Measurements from ENCODE around the gene BSND.

Gene BSND

DNA sequence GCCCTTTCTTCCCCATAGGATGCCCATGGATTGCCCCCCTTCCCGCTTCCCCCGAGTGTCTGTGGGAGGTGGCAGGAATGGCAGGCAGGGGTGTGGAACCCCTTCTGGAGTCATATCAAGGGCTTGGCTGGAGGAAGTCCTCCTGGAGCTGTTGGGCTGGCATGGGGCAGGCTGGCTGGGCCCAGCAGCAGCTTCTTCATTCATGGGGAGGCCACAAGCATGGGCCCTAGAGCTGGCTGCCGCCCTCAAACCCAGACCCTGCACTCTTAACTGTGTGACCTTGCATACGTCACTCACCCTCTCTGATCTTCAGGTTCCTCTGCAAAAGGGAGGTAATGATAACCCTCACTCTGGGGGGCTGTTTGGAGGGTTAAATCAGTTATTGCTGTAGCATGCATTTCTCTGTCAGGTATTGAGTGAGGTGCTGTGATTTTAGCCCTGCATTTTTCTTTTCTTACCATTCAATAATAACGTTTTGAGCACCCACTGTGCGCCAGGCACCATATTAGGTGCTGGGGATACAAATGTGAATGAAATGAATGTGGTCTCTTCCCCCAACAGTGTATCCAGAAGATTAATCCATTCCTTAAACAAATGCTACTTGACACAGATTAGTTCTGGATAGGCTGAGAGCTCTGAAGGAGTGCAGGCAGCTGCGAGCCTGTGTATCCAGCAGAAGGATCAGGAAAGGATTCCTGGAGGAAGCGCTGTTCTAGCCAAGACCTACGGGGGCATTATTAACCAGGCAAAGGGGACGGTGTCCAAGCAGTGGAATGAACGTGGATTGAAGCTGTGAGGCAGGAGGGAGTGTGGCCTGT, 49.9 kb downstream of the BSND start:
- no peak for DNase-seq (ENCODE audit: low read depth)

DNA sequence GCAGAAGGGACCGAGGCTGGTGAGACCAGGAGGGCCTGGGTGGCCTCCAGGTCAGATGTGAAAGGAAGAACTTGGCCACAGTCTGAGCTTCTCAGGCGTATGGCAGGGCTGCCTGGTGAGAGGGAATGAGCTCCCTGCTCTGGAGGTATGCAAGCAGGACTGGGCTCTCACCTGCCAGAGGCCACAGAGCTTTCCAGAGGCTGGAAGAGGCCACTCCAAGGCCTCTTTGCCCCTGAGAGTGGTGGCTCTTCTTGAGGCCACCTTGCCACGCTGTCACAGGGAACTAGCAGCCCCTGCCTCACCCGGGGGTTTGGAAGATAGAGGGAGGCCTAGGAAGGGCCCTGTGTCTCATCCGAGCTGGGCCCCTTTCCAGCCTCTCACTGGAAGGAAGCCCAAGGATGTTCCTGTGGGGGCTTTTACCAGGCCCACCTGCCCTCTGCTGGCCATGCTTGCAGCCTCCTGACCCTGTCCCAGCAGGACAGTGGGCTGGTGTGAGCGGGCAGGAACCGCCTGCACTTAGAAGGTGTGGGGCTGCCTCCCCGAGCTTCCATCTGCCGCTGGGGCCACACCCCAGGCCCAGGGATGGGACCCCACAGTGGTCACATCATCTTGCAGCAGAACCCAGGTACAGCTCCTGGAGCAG, 50.7 kb downstream of the BSND start:
- DNase-seq (ENCODE audit: low read depth) = no peak

DNA sequence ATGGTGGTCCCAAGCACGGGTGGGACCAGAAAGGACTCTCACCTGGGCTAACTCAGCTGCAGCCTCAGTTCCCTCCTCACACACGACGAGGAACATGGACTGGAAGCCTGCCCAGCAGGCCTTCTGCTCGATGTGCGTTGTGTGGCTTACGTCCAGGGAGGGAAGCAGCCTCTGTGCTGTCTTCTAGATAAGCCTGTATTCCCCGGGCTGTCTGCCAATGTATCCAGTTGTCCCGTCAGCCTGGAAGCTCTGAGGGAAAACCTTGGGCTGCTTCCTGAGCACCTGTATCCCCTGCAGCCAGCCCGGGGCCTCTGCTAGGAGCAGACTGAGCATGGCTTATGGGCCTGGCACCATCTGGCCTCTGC, 51.2 kb downstream of the BSND start:
- no peak for DNase-seq (ENCODE audit: low read depth)

DNA sequence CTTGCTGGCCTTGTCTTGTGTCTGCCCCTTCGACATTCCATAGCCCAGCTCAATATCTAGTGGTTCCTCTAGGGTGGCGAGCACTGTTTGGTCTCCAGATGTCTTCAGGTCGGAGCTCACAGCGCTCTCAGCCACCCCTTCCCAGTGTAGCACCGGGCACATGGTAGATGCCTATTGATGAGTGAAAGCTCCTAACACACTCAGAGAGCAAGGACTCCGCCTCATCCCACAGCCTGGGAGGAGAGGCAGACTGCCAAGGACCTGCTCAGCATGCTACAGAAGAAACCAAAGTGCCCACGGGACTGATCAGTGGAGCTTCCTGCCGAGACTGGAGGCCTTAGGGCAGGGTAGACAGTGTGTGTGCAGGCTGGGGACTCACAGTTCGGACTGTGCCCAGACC, 51.5 kb downstream of the BSND start:
- DNase-seq (ENCODE audit: low read depth) = no peak

DNA sequence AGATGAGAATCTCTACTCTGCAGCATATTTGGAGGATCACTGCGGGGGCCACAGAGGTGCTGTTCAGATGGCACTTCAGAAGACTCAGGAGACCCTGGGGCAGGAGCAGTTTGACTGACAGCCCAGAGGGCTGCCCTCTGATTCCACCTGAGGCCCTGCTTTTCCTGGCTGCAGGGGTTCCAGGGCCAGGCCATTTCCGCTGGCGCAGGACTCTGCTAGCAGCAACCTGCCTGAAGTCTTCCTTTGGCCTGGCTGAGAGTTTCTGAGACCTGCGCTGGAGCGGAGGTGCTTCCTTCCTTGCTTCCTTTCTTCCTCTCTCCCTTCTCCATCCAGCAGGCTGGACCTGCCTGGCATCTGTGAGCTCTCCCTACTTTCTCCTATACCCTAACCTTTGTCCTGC, 52.4 kb downstream of the BSND start:
- DNase-seq (ENCODE audit: low read depth) = no peak

DNA sequence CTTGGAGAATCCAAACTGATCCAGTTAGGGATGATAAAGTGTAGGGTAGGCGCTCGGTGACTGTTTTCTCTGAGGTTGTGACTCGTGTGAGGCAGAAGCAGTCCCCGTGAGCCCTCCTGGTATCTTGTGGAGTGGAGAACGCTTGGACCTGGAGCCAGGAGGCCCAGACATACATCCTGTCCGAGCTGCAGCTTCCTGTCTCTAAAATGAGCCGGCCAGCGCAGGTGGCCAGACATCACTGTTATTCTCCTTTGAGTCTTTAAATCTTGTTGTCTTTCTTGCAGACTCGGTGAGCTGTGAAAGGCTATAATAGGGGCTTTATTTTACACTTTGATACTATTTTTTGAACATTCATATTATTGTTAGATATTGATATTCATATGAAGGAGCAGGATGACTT, 52.9 kb downstream of the BSND start:
- no peak for DNase-seq (ENCODE audit: low read depth)

DNA sequence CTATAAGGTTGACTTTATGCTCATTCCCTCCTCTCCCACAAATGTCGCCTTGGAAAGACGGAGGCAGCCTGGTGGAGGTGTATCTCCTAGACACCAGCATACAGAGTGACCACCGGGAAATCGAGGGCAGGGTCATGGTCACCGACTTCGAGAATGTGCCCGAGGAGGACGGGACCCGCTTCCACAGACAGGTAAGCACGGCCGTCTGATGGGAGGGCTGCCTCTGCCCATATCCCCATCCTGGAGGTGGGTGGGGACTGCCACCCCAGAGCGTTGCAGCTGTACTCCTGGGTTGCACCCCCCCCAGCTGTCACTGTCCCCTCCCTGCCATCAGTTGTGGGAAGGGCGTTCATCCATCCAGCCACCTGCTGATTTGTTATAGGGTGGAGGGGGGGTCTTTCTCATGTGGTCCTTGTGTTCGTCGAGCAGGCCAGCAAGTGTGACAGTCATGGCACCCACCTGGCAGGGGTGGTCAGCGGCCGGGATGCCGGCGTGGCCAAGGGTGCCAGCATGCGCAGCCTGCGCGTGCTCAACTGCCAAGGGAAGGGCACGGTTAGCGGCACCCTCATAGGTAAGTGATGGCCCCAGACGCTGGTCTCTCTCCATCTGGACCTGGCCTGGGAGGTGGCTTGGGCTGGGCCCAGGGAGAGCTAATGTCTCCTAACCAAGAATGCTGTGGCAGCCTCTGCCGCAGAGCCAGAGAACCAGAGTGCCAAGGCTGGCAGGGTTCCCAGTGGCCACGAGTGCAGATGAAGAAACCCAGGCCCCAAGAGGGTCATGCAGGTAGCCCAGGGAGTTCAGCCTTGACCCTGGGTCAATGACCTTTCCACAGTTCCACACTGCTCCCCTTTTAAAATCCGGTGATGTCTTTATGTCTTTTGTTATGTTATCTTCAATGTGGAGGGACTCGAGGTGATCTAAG, 53.7 kb downstream of the BSND start:
- DNase-seq (ENCODE audit: low read depth) = no peak

DNA sequence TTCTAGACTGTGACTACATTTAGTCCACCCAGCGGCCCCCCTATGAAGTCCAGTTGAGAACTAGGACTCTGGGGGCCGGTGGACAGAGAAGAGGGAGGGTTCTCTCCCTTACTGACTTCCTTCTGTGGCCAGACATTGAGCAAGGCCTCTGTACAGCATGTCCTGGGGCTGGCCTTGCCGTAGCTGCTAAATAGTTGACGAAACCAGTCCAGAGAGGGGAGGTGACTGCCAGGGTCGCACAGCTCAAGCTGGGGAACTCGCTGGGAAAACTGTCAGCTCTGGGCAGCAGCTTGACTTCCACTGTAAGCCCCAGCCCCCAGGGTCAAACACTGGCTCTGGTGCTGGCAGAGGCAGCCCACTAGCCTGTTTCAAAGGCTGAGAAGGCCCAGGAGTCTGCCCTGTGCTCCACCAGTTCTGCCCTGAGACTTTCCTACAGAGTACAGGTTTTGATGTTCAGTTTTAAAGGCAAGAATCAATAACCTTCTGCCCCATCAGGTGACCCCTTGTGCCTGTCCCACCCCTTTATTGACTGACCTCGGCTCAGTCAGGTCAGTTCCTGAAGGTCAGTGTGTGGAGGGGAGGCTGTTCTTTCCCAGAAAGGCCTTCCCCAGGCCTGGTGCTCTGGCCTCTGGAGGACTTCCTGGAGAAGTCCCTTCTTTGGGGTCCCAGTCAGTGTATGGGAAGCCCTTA, 54.7 kb downstream of the BSND start:
- DNase-seq (ENCODE audit: low read depth) = no peak

DNA sequence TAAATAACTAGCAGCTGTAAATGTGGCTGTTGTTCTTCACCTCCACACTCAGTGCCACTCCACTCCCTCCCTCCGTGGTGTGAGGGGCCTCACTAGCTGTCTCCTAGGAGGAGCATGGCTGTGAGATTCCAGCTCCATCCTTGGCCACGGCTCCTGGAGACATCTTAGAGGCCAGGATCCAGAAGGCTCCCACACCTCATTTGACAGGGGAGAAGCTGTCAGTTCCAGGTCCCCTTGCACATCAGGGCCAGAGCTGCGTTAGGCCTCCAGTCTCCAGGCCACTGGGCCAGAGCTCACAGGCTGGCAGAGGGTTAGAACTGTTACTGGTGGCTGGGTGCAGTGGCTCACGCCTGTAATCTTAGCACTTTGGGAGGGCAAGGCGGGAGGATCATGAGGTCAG, 55.7 kb downstream of the BSND start:
- DNase-seq (ENCODE audit: low read depth) = no peak

DNA sequence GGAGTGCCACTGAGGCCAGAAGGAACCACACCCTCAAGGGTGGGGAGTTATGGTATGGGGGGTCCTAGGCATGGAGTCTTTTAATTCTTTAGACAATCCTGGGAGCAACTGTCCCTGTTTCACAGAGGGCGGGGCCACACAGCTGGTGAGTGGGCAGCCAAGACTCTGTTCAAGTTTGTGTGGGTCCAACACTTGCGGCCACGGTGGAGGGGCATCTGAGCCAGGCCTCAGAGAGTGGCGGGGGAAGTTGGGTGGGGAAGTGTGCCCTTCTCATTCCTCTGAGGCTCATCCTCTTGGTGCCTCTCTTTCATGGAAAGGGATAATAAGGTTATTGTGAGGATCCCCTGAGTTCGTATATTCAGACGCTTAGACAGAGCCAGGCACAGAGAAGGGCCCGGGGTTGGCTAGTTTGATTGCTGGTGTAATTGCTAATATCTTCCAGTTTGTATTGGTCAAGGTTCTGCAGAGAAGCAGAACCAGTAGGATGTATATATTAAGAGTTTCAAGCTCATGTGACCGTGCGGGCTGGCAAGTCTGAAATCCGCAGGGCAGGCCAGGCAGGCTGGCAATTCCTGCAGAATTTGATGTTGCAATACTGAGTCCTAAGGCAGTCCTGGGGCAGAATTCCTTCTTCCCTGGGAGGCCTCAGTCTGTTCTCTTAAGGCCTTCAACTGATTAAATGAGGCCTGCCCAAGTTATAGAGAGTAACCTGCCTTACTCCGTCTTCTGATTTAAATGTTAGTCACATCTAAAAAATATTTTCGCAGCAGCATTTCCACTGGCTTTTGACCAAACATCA, 56.5 kb downstream of the BSND start:
- DNase-seq (ENCODE audit: low read depth) = no peak

DNA sequence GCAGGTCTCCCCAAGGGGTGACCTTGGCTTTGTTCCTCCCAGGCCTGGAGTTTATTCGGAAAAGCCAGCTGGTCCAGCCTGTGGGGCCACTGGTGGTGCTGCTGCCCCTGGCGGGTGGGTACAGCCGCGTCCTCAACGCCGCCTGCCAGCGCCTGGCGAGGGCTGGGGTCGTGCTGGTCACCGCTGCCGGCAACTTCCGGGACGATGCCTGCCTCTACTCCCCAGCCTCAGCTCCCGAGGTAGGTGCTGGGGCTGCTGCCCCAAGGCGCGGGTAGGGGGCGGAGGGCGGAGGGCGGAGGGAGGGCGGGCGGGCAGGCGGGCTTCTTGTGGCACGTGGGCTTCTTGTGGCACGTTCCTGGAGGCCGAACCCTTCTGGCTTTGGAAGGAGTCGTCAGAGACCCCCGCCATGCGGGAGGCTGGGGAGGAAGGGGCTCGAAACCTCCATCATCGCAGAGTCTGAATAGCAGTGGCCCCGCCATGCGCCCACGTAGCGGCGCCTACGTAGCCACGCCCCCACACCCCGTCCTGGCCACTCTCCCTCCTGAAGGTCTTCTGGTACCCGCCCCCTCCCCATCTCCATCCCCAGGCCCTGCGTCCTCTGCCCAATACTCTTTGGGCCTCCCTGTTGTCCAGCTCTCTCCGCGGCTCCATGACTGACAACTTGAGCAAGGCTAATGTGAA, 57.4 kb downstream of the BSND start:
- no peak for DNase-seq (ENCODE audit: low read depth)

DNA sequence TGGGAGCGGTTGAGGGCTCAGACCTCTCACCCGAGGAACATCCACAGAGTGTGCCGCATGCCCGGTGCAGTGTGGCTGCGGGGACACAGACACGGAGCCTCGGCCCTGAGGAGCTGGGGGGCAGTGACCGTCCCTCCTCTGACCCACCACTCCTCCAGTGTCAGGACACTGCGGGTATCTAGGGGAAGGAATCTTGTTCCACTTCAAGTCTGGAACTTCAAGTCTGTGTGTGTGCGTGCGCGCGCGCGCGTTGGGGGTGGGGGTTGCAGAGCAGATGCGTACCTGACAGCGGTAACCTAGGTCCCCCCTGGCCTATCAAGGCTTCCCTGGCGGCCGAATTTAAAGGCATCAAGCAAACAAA, 57.9 kb downstream of the BSND start:
- no peak for DNase-seq (ENCODE audit: low read depth)

DNA sequence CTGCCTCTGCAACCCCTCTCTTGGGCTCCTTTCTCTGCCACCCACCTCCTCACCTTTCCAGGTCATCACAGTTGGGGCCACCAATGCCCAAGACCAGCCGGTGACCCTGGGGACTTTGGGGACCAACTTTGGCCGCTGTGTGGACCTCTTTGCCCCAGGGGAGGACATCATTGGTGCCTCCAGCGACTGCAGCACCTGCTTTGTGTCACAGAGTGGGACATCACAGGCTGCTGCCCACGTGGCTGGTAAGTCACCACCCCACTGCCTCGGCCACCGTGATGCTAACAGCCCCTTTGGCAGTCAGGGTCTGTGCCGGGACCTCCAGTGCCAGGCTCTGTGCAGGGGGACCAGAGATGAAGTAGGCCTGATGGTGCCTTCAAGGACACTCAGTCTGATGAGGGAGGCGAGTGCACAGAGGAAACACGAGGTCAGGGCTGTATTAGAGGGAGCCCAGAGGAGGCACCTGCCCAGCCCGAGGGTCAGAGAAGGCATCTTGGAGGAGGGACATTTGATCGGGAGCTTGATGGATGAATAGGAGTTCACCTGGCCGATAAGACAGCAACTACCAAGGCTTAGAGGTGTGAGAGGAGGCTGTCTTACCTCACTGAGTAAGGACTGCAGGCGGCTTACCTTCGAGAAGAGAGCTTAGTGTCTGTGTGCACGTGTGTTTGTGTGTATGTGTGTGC, 58.7 kb downstream of the BSND start:
- DNase-seq (ENCODE audit: low read depth) = no peak

DNA sequence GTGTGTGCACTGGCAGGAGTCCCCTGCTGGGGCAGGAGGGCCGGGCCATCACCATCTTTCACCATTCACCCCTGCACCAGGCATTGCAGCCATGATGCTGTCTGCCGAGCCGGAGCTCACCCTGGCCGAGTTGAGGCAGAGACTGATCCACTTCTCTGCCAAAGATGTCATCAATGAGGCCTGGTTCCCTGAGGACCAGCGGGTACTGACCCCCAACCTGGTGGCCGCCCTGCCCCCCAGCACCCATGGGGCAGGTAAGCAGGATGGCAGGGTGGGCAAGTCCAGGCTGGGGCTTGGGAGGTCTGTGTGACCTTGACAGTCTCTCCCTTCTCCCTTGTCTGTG, 59.2 kb downstream of the BSND start:
- DNase-seq (ENCODE audit: low read depth) = no peak

DNA sequence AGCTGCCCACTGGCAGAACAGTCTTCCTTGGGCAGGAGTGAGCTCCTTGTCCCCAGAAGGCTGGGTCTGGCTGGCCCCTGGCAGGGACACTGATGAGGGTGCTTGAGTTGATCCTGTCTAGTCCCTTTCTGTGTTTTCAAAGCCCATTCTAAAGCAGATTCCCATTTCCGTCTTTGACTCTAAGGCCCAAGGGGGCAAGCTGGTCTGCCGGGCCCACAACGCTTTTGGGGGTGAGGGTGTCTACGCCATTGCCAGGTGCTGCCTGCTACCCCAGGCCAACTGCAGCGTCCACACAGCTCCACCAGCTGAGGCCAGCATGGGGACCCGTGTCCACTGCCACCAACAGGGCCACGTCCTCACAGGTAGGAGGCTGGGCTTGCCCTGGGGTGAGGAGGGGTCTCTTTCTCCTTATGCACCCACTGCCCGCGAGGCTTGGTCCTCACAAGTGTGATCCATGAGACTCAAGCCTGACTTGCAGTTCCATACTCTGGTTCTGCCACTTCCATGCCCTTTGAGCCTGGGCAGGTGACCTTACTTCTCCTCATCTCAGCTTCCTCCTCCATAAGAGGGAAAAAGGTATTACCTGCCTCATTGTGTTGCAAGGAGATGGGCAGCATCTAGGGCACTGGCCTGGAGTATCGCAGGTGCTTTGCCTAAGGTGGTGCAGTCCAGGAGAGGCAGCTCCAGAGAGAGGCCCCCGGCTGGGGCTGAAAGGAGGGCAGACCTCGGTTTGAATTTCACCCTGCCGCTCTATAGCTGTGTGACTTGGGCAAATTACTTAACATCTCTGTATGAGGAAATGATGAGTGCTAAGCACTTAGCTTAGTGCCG, 60.8 kb downstream of the BSND start:
- no peak for DNase-seq (ENCODE audit: low read depth)

DNA sequence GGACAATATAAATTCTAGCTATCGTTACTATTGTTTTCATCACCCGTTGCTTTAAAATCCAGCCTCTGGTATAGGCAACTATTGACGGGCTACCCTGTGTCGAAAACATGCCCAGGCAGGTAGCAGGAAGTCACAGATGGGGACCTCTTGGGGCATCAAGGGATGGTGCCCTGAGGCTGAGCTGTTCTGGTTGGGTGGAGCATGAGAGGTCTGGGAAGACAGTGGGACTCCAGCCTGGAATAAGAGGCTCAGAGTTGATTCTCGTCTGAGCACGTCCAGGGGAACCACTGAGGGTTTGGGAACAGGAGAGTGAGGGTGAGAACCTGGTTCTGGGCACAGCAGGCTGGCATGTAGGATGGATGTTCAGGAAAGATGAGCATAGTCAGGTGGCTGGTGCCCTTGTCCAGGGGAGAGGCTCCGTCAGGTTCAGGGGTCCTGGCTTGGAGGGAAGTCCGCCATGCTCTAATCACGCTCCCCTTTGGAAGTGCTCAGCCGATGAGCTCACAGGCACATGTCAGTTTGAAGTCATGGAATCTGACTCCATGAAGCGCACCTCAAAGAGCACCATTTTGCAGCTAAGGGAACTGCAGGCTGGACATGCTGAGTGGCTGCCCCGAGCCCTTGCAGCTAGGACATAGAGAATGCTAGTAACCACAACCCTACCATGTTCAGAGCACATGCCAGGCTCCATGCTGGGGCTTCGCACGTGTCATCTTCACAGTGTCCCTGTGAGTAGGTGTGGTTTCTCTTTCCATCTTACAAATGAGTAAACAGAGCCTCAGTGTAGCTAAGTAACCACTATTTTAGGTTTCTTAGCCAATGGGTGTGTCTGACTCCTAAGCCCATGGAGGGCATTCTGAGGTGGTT, 61.6 kb downstream of the BSND start:
- DNase-seq (ENCODE audit: low read depth) = no peak

DNA sequence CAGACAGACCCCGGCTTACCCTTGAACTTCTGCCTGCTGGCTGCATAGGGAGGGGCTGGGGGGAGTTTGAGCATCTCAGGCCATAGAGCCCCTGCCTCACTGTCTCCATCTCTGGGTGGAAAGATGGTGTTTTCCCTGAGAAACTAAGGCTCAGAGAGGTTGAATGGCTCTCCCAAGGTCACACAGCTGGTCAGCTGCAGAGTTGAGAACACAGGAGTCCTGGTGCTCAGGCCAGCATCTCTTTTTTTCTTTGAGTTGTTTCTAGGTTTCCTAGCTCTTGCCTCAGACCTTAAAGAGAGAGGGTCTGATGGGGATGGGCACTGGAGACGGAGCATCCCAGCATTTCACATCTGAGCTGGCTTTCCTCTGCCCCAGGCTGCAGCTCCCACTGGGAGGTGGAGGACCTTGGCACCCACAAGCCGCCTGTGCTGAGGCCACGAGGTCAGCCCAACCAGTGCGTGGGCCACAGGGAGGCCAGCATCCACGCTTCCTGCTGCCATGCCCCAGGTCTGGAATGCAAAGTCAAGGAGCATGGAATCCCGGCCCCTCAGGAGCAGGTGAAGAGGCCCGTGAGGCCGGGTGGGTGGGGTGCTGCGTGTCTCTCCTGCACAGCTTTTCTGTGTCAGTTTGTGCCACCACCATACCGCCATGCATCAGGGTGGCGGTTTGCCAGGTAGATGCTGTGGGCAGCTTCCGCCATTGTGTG, 62.4 kb downstream of the BSND start:
- no peak for DNase-seq (ENCODE audit: low read depth)
